ENCODE measurements around the gene PPP2R5E.

The PPP2R5E gene

GRCh38 chr14:63517354-63517753 is 25.8 kb downstream of the PPP2R5E start:
- DNase-seq = no peak

- no peak for DNase-seq
These were observed 27.9 kb downstream of the PPP2R5E start for GRCh38 chr14:63515240-63515639.

- DNase-seq = no peak
These were observed 29.4 kb downstream of the PPP2R5E start for GRCh38 chr14:63513756-63514155.

- DNase-seq = no peak
These were observed 30.3 kb downstream of the PPP2R5E start for GRCh38 chr14:63512861-63513260.

- no peak for DNase-seq
These were observed 32.6 kb downstream of the PPP2R5E start for GRCh38 chr14:63510538-63510937.

GRCh38 chr14:63508033-63508432 is 35.1 kb downstream of the PPP2R5E start:
- no peak for DNase-seq

- no peak for DNase-seq
These were observed 38.5 kb downstream of the PPP2R5E start for GRCh38 chr14:63504648-63505047.

GRCh38 chr14:63501429-63501828 is 41.7 kb downstream of the PPP2R5E start:
- DNase-seq = no peak

- no peak for DNase-seq
These were observed 43.4 kb downstream of the PPP2R5E start for GRCh38 chr14:63499701-63500250.

GRCh38 chr14:63496837-63497400 is 46.3 kb downstream of the PPP2R5E start:
- no peak for DNase-seq

- no peak for DNase-seq
These were observed 49.9 kb downstream of the PPP2R5E start for GRCh38 chr14:63493246-63493645.

GRCh38 chr14:63492391-63492790 is 50.8 kb downstream of the PPP2R5E start:
- no peak for DNase-seq

GRCh38 chr14:63487724-63488123 is 55.5 kb downstream of the PPP2R5E start:
- DNase-seq = no peak

- no peak for DNase-seq
These were observed 56.4 kb downstream of the PPP2R5E start for GRCh38 chr14:63486738-63487137.

- DNase-seq = no peak
These were observed 59.9 kb downstream of the PPP2R5E start for GRCh38 chr14:63483315-63483714.

GRCh38 chr14:63480599-63480998 is 62.6 kb downstream of the PPP2R5E start:
- DNase-seq = no peak

- DNase-seq = no peak
These were observed 64.7 kb downstream of the PPP2R5E start for GRCh38 chr14:63478437-63478852.

GRCh38 chr14:63478010-63478409 is 65.2 kb downstream of the PPP2R5E start:
- no peak for DNase-seq

- no peak for DNase-seq
These were observed 65.6 kb downstream of the PPP2R5E start for GRCh38 chr14:63477556-63477955.

- no peak for DNase-seq
These were observed 67.4 kb downstream of the PPP2R5E start for GRCh38 chr14:63475761-63476160.

GRCh38 chr14:63474844-63475243 is 68.3 kb downstream of the PPP2R5E start:
- DNase-seq = no peak

- DNase-seq = no peak
These were observed 69.1 kb downstream of the PPP2R5E start for GRCh38 chr14:63474111-63474510.

GRCh38 chr14:63472986-63473788 is 70.0 kb downstream of the PPP2R5E start:
- DNase-seq = no peak

Measured in midbrain (tissue), 1 donor.